ENCODE measurements around the gene THRB.

The THRB gene

GRCh38 chr3:24300949-24301348, 193.7 kb downstream of the THRB start:
- FAIRE-seq = no peak

- no peak for FAIRE-seq
Observed at GRCh38 chr3:24299806-24300626, 194.6 kb downstream of the THRB start.

GRCh38 chr3:24299246-24299805, 195.3 kb downstream of the THRB start:
- FAIRE-seq = no peak

- no peak for FAIRE-seq
Observed at GRCh38 chr3:24296441-24297205, 198.0 kb downstream of the THRB start.

GRCh38 chr3:24294150-24294549, 200.5 kb downstream of the THRB start:
- FAIRE-seq = no peak

GRCh38 chr3:24291646-24292045, 203.0 kb downstream of the THRB start:
- no peak for FAIRE-seq

GRCh38 chr3:24290596-24290995, 204.1 kb downstream of the THRB start:
- FAIRE-seq = no peak

GRCh38 chr3:24288496-24289236, 206.0 kb downstream of the THRB start:
- no peak for FAIRE-seq

- no peak for FAIRE-seq
Observed at GRCh38 chr3:24287755-24288450, 206.7 kb downstream of the THRB start.

GRCh38 chr3:24286405-24286804, 208.2 kb downstream of the THRB start:
- no peak for FAIRE-seq

- FAIRE-seq = no peak
Observed at GRCh38 chr3:24278543-24278942, 216.1 kb downstream of the THRB start.

GRCh38 chr3:24273491-24273890, 221.2 kb downstream of the THRB start:
- no peak for FAIRE-seq

- FAIRE-seq = no peak
Observed at GRCh38 chr3:24272875-24273274, 221.8 kb downstream of the THRB start.

GRCh38 chr3:24272408-24272807, 222.2 kb downstream of the THRB start:
- no peak for FAIRE-seq

- FAIRE-seq = no peak
Observed at GRCh38 chr3:24271228-24271627, 223.4 kb downstream of the THRB start.

- FAIRE-seq = no peak
Observed at GRCh38 chr3:24270744-24271143, 223.9 kb downstream of the THRB start.

GRCh38 chr3:24270204-24270691, 224.4 kb downstream of the THRB start:
- no peak for FAIRE-seq

GRCh38 chr3:24264748-24265158, 229.9 kb downstream of the THRB start:
- FAIRE-seq = peak; percentile 21

GRCh38 chr3:24264011-24264410, 230.6 kb downstream of the THRB start:
- FAIRE-seq = no peak

- no peak for FAIRE-seq
Observed at GRCh38 chr3:24263069-24263668, 231.5 kb downstream of the THRB start.

GRCh38 chr3:24261521-24261920, 233.1 kb downstream of the THRB start:
- FAIRE-seq = no peak

Measured in endometrium (tissue), 2 donors.